RWPE2 (cell line): ENCODE measurements around the gene GAB3.

Source experiments
- ATAC-seq: fragments of 200-7000 bp; cut with Tn5 transposase; 3 replicates; pipeline ENCODE4 v1.9.1; 2021; ENCODE audit warnings: low read depth
- DNase-seq: peaks from one replicate; pipeline ENCODE4 v3.0.0-alpha.2; 2020; ENCODE audit warnings: low spot score
- H3K27ac ChIP-seq: fragments of 450-650 bp; 2 replicates; pipeline ENCODE4 v1.5.1; 2017; ENCODE audit warnings: mild to moderate bottlenecking; ENCODE audit not compliant: poor library complexity, severe bottlenecking
- H3K27me3 ChIP-seq: fragments of 250-450 bp; sonication (Bioruptor Pico); 2 replicates; pipeline ENCODE4 v1.5.1; 2021; ENCODE audit warnings: mild to moderate bottlenecking, moderate library complexity; ENCODE audit not compliant: insufficient read depth, poor library complexity, severe bottlenecking
- H3K36me3 ChIP-seq: fragments of 250-450 bp; sonication (Bioruptor Pico); 2 replicates; pipeline ENCODE4 v1.5.1; 2020; ENCODE audit warnings: low read depth, mild to moderate bottlenecking, moderate library complexity
- H3K4me1 ChIP-seq: fragments of 250-450 bp; sonication (Bioruptor Pico); 2 replicates; pipeline ENCODE4 v1.5.1; 2021; ENCODE audit warnings: mild to moderate bottlenecking, moderate library complexity; ENCODE audit not compliant: insufficient read depth, poor library complexity, severe bottlenecking
- H3K4me3 ChIP-seq: fragments of 250-450 bp; sonication (Bioruptor Pico); 2 replicates; pipeline ENCODE4 v1.5.1; 2021; ENCODE audit warnings: mild to moderate bottlenecking, moderate library complexity; ENCODE audit not compliant: severe bottlenecking
- H3K9me3 ChIP-seq: fragments of 250-450 bp; sonication (Bioruptor Pico); 2 replicates; pipeline ENCODE4 v1.5.1; 2021; ENCODE audit warnings: mild to moderate bottlenecking, moderate library complexity; ENCODE audit not compliant: severe bottlenecking
- TF ChIP-seq, protein P1 (sequence below): fragments of 450-650 bp; IDR thresholded peaks from one replicate; pipeline ENCODE4 v1.5.1; 2017; ENCODE audit warnings: mild to moderate bottlenecking, moderate library complexity; ENCODE audit not compliant: poor library complexity, severe bottlenecking

The GAB3 gene

DNA sequence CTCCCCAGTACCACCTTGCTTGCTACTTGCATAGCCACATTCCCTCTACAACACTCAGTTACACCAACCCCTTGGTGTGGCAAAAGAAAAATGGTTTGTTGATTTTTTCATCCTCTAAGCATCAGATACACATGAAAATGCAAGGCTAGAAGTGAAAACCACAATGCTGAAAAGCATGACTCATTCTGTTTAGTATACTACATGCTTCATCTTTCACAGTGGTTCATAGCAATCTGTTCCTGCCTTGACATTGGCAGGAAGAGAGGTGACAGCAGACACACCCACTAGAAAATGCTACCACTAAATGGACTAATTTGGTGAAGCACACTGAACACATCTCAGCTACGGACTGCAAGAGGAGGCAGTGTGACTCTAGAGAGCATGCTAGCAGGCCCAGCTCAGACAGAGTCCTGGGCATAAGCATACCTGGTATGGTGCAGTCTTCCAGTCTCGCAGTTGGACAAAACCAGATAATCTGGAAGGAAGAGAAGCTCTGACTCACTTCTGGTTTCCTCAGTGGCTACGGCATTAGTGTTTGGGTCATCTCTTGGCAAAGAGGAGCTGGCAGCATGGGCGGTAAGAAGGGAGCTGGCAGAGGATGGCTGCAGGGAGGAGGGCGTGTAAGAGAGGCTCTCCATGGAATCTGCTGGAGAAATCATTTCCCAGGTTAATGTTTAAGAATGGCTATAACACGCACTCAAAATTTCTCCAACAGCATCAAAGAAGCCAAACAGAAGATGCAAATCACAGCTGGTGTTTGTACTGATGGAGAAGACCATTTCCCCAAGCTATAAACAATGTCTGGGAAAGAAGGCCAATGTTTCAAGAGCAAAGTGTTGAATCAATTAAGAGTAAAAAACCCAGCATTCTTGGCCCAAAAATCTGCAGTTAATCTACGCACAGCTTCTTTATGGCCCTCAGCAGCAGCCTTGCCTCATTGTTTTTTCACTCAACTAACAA lies 37.8 kb downstream of the GAB3 start:
- peaks cover 4% of the 10 kb centered on the region for H3K4me1 ChIP-seq
- no peaks in the 10 kb centered on the region for H3K36me3 ChIP-seq
- DNase-seq, result no peak
- no peaks in the 10 kb centered on the region for H3K27me3 ChIP-seq
- ATAC-seq, result peak; percentile 77
- TF ChIP-seq, protein P1, sequence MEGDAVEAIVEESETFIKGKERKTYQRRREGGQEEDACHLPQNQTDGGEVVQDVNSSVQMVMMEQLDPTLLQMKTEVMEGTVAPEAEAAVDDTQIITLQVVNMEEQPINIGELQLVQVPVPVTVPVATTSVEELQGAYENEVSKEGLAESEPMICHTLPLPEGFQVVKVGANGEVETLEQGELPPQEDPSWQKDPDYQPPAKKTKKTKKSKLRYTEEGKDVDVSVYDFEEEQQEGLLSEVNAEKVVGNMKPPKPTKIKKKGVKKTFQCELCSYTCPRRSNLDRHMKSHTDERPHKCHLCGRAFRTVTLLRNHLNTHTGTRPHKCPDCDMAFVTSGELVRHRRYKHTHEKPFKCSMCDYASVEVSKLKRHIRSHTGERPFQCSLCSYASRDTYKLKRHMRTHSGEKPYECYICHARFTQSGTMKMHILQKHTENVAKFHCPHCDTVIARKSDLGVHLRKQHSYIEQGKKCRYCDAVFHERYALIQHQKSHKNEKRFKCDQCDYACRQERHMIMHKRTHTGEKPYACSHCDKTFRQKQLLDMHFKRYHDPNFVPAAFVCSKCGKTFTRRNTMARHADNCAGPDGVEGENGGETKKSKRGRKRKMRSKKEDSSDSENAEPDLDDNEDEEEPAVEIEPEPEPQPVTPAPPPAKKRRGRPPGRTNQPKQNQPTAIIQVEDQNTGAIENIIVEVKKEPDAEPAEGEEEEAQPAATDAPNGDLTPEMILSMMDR, result no peak
- H3K4me3 ChIP-seq, result no peak overlapping the region
- peak overlapping the region; percentile 34 for H3K27ac ChIP-seq
- H3K9me3 ChIP-seq, result no peaks in the 10 kb centered on the region

DNA sequence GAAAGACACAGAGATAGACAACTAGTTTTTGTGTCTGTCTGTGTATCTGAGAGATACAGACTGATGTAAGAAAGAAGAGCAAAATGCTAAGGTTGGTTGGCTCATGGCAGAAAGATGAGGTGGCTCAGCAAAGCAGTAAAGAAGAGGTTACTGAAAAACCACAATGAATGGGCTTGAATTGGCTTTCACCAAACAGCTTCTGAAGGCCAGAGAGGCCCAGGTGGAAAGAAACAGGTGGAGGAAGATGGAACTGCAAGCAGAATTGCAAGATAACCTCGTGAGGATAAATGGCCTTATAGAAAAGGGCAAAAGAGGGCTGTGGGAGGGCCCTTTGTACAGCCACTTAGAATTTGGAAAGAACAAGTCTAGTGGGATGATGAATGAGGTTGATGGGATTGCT lies 39.6 kb downstream of the GAB3 start:
- Histone ChIP-seq H3K27ac (no peak overlapping the region), H3K4me1 (peaks cover 4% of the 10 kb centered on the region), H3K9me3 (no peaks in the 10 kb centered on the region), H3K4me3 (no peak overlapping the region), H3K36me3 (no peaks in the 10 kb centered on the region), H3K27me3 (no peaks in the 10 kb centered on the region)
- DNase-seq (no peak), ATAC-seq (no peak)
- TF ChIP-seq, protein P1, result no peak

DNA sequence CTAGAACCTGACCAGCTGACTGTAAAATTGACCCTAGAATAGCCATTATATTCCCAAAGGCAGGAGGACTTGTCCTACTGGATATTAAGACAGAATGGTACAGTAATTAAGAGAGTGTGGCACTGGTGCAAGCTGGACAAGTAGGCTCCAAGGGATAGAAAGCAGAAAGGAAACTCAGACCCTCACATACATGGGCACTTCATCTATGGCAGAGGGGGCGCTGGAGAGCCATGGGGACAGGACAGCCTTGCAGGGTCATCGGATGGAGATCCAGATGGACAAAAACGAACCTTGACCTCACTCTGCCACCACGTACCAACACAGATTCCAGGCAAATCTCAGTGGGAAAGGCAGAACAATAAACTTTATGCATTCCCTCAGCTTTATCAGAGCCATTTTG lies 40.6 kb downstream of the GAB3 start:
- Histone ChIP-seq H3K9me3 (no peaks in the 10 kb centered on the region), H3K4me1 (peaks cover 4% of the 10 kb centered on the region), H3K4me3 (no peak overlapping the region), H3K27ac (no peak overlapping the region), H3K36me3 (no peaks in the 10 kb centered on the region), H3K27me3 (no peaks in the 10 kb centered on the region)
- DNase-seq, result no peak
- ATAC-seq, result no peak
- TF ChIP-seq, protein P1, result no peak

DNA sequence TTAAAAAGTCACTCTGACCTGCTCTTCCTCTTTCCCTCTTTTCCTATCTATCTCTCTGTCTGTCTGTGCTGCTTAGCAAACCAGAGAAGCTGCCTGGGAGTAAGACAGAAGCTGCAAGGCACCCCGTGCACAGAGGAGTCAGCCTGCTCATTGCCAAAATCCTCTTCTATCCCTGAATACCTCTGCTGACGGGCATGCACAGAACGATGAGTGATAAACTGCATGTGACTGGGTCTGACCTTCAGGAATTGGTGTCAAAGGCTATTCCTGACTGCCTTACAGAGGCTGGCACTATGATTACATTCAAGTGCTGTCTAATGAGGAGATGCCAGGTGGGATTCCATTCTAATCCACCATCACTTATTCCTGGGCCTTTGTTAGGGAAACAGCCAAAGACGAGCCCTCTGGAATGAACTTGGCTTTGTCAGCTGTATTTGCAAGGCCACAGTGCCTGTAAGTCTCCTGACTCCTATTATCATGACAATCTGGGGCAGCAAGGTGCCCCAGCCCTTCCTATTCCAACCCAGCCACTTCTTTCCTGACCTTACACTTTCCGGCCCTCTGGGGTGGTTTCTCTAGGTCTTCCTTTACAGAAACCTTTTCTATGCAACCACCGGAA lies 52.1 kb downstream of the GAB3 start:
- no peaks in the 10 kb centered on the region for H3K27me3 ChIP-seq
- no peak overlapping the region for H3K27ac ChIP-seq
- H3K4me1 ChIP-seq, result peaks cover 3% of the 10 kb centered on the region
- H3K9me3 ChIP-seq, result no peaks in the 10 kb centered on the region
- TF ChIP-seq, protein P1, result no peak
- H3K4me3 ChIP-seq, result no peak overlapping the region
- DNase-seq, result no peak
- no peak for ATAC-seq
- no peaks in the 10 kb centered on the region for H3K36me3 ChIP-seq

DNA sequence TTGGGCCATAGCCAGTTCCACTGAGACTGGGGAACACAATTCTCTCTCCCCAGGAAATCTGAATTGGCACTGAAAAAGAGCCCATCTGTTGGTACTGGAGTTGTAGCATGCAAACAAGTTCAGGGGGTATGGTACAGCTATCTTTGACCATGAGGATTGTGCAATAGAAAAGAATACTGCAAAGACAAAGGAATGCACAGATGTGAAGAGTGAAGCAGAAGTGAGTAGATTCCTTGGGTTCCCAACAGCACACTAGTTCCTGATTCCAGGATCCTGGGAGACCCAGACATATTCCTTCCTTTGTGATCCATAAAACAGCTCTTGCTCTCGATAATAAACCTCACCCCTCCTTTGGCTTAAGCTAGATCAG lies 54.2 kb downstream of the GAB3 start:
- no peak overlapping the region for H3K4me3 ChIP-seq
- DNase-seq (no peak), ATAC-seq (no peak)
- H3K27me3 ChIP-seq, result no peaks in the 10 kb centered on the region
- H3K4me1 ChIP-seq, result peaks cover 3% of the 10 kb centered on the region
- no peaks in the 10 kb centered on the region for H3K9me3 ChIP-seq
- TF ChIP-seq, protein P1, result no peak
- H3K27ac ChIP-seq, result peak overlapping the region; percentile 45
- no peaks in the 10 kb centered on the region for H3K36me3 ChIP-seq
